GM20431 (cell line): ENCODE results near the gene FNIP1.
"Not testable (repeated sequence)": the region's sequence is repeated elsewhere in the genome, so short reads cannot be mapped to it uniquely, and the experiment has no call there.

ENCODE experiments used
- in situ Hi-C: fragments of 300-500 bp; cut with MseI, MboI; formaldehyde crosslinking; loops from one replicate; pipeline ENCODE4 v1.15.0; 2020; ENCODE audit warnings: low sequenced_read_pairs; ENCODE audit not compliant: unreplicated experiment

The FNIP1 gene

DNA sequence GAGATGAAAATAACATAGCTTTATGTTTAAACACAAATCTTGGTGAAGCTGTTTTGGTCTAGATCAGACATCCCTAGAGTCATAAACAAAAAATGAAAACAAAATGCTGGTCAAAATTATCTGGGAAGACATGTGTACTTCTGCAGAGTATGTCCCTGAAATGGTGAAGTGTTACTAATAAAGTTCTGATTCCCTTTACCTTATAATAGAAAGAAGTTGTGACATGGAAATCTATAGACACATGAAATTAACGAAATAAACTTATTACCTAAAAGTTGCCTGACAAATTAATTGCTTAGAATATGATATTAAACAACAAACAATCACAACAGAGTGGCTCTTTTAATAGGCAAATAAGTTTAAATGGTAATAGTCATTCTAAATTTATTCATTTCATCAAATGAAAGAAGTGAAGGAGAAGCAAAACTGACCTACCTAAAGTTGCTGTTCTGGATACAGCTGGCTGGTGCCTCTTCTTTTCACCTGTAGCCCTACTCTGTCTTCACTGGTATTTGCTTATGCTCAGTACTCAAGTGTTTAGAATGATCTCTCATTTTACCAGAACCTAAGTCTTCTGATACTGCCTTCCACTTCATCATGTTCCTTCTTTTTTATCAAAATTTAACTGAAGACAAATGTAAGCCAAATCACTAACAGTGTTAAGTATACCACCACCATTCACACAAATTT lies 38.8 kb downstream of the FNIP1 start:
- in situ Hi-C loops: no loop called here

GRCh38 chr5:131756942-131757341 lies 39.9 kb downstream of the FNIP1 start:
- in situ Hi-C loops: no loop called here

GRCh38 chr5:131754363-131754762 lies 42.5 kb downstream of the FNIP1 start:
- in situ Hi-C loops: no loop called here

- in situ Hi-C loops: no loop called here
These were observed 45.3 kb downstream of the FNIP1 start for GRCh38 chr5:131751506-131751905.

GRCh38 chr5:131749723-131750470 lies 46.9 kb downstream of the FNIP1 start:
- in situ Hi-C loops: no loop called here

GRCh38 chr5:131749138-131749537 lies 47.7 kb downstream of the FNIP1 start:
- in situ Hi-C loops: no loop called here

DNA sequence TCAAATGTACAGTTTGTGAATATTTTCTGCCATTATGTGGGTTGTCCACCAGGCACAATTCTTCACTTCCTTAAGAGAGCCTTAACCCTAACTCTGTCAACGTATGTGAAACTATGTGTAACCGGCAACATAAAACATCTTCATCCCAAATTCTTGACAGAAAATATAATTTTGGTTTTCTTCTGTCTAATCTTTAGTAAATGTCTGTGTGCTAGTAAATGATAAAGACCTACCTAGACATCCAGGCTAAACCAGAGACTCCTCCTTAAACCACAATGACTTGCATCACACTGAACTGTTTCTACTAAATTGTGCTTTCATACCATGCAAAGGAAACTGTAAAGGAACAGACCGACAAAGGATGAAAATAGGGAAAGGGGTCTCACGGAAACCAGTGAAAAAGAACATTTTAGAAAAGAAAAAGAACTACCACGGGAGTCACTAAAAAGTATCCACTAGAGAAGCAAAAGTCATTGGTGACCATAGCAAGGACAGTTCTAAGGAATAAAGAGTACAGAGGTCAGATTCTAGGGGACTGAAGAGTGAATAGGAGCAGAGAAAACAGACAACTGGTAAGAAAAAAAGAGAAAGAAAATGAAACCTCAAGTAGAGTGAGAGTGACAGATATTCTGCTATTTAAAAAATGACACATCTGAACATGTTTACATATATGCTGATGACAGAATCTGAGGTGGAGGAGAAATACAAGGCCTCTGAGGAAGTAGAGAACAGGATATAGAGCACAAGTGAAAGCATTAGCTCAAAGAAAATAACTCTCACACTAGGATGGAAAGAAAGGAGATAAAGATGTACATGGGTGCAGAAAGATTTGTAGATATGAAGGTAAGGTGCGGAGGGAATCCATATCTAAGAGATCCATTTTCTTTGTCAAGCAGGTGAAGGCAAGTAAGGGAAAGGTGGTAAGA lies 49.4 kb downstream of the FNIP1 start:
- in situ Hi-C loops: no loop called here

GRCh38 chr5:131746423-131746822 lies 50.4 kb downstream of the FNIP1 start:
- in situ Hi-C loops: no loop called here

GRCh38 chr5:131745703-131746102 lies 51.1 kb downstream of the FNIP1 start:
- in situ Hi-C loops: no loop called here

- in situ Hi-C loops: no loop called here
These were observed 51.7 kb downstream of the FNIP1 start for GRCh38 chr5:131745155-131745554.

- in situ Hi-C loops: no loop called here
These were observed 56.3 kb downstream of the FNIP1 start for GRCh38 chr5:131740477-131740876.

- in situ Hi-C loops: no loop called here
These were observed 61.4 kb downstream of the FNIP1 start for GRCh38 chr5:131735393-131735792.

GRCh38 chr5:131734939-131735338 lies 61.9 kb downstream of the FNIP1 start:
- in situ Hi-C loops: not testable (repeated sequence)

DNA sequence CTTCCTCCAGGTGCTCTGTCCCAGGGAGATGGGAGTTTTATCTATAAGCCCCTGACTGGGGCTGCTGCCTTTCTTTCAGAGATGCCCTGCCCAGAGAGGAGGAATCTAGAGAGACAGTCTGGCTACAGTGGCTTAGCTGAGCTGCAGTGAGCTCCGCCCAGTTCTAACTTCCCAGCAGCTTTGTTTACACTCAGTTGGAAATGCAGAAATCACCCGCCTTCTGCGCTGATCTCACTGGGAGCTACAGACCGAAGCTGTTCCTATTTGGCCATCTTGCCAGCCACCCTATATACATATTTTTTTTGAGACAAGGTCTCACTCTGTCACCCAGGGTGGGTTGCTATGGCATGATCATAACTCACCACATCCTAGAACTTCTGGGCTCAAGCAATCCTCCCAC lies 67.5 kb downstream of the FNIP1 start:
- in situ Hi-C loops: not testable (repeated sequence)

DNA sequence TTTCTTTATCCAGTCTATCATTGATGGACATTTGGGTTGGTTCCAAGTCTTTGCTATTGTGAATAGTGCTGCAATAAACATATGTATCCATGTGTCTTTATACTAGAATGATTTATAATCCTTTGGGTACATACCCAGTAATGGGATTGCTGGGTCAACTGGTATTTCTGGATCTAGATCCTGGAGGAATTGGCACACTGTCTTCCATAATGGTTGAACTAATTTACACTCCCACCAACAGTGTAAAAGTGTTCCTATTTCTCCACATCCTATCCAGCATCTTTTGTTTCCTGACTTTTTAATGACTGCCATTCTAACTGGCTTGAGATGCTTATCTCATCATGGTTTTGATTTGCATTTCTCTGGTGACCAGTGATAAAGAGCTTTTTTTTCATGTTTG lies 72.7 kb downstream of the FNIP1 start:
- in situ Hi-C loops: not testable (repeated sequence)

GRCh38 chr5:131720714-131721113 lies 76.1 kb downstream of the FNIP1 start:
- in situ Hi-C loops: no loop called here

GRCh38 chr5:131719564-131719963 lies 77.3 kb downstream of the FNIP1 start:
- in situ Hi-C loops: no loop called here

- in situ Hi-C loops: no loop called here
These were observed 78.3 kb downstream of the FNIP1 start for GRCh38 chr5:131718487-131719014.

- in situ Hi-C loops: not testable (repeated sequence)
These were observed 79.7 kb downstream of the FNIP1 start for GRCh38 chr5:131717164-131717563.

GRCh38 chr5:131716650-131717049 lies 80.2 kb downstream of the FNIP1 start:
- in situ Hi-C loops: no loop called here
